GM19239 (cell line): Measurements from ENCODE around the gene CRYGD.

Experiments used
- DNase-seq: peaks from one replicate; pipeline ENCODE4 v3.0.0; 2011; ENCODE audit warnings: low spot score; ENCODE audit not compliant: insufficient read length
- FAIRE-seq: peaks from 2 replicates; lab custom pipeline; 2011; peaks lifted over from hg19 to GRCh38; lab: Jason Lieb, UNC

Gene CRYGD

DNA sequence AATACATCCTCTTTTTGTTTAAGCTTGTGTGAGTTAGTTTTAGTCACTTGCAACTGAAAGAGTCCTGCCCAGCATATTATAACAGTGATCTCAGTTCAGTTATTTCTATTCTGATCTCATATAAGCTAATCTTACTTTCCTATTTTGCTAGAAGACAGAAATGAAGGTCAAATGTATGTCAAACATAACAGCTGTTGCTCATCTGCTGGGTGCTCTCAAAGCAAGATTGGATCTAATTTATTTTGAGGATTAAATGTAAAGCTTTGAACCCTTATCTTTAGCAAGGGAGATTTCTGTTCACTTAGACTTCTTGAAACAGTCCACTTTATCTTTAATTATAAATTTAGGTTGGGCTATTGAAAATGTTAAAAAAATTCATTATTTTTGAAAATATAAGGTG, 31.2 kb downstream of the CRYGD start:
- FAIRE-seq (no peak), DNase-seq (no peak)

DNA sequence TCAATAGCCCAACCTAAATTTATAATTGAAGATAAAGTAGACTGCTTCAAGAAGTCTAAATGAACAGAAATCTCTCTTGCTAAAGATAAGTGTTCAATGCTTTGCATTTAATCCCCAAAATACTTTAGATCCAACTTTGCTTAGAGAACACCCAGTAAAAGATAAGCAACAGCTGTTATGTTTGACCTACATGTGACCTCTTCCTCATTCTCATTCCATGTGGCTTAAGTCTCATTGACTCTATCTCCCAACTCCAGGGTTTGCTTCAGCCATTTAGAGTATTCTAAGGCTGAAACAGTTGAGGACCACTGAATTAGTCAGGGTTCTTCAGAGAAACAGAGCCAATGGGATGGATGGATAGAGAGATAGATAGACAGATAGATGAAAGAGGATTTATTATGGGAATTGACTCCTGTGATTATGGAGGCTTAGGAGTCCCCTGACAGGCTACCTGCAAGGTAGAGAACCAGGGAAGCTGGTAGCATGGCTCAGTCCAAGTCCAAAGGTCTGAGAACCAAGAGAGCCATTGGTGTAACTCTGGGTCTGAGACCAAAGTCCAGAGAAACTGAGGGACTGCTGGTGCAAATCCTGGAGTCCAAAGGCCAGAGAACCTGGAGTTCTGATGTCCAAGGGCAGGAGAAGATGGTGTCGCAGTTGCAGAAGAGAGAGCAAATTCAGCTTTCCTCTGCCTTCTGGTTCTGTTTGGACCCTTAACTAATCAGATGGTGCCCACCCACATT, 32.1 kb downstream of the CRYGD start:
- DNase-seq (no peak), FAIRE-seq (no peak)

DNA sequence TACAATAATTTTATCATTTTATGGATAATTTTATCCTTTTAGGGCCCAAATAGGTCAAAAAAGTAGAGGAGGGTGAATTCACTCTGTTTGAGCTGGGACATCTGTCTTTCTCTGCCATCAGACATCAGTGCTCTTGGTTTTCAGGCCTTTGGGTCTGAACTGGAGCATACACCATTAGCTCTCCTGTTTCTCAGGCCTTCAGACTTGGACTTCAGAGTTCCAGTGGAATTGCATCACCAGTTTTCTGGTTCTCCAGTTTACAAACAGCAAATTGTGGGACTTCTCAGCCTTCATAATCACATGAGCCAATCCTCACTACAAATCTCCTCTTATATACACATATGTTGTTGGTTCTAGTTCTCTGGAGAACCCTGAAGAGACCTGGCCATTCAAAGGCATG, 33.9 kb downstream of the CRYGD start:
- FAIRE-seq = no peak
- no peak for DNase-seq

DNA sequence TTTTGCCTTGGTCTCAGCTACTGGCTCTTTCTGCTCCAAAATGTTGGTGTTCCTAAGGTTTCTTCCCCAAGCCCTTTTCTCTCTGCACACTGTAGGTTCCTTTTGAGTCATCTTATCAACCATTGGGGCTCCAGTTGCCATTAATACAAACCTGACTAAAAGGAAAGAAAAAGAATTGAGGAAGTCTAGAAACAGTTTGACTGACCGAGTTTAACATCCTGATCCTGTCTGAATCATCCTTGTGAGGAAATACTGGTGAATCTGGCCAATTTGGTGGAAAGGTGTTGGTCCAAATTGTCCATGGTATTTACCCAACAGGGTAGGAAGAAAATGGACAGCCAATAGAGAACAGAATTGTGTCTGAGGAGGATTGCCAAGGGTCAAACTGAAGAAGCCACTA, 38.3 kb downstream of the CRYGD start:
- no peak for FAIRE-seq
- DNase-seq = no peak

DNA sequence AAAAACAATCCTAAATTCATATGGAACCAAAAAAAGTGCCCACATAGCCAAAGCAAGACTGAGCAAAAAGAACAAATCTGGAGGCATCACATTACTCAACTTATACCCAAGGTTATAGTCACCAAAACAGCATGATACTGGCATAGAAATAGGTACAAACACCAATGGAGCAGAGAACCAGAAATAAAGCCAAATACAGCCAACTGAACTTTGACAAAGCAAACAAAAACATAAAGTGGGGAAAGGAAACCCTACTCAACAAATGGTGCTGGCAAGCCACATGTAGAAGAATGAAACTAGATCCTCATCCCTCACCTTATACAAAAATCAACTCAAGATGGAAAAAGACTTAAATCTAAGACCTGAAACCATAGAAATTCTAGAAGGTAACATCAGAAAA, 40.5 kb downstream of the CRYGD start:
- DNase-seq (no peak), FAIRE-seq (no peak)

DNA sequence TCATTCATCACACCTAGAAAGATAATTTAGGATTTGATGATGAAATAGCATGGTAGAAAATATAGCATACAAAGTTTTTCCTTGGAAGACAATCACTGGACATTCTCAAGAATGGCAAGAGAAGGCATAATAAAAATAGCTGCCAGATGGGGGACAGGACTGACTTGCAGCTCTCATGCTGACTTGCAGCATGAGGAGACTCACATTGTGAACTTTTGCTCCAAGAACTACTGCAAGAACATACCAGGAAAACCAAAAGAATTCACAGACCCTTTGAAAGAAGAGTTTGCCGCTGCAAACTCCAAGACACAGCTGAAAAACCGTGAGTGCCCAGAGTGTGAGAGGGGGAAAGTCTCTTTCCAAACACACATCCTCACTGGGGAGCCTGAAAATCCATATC, 47.0 kb downstream of the CRYGD start:
- DNase-seq (no peak), FAIRE-seq (no peak)

GRCh38 chr2:208074610-208075356, 49.5 kb downstream of the CRYGD start:
- FAIRE-seq = no peak
- DNase-seq = no peak

DNA sequence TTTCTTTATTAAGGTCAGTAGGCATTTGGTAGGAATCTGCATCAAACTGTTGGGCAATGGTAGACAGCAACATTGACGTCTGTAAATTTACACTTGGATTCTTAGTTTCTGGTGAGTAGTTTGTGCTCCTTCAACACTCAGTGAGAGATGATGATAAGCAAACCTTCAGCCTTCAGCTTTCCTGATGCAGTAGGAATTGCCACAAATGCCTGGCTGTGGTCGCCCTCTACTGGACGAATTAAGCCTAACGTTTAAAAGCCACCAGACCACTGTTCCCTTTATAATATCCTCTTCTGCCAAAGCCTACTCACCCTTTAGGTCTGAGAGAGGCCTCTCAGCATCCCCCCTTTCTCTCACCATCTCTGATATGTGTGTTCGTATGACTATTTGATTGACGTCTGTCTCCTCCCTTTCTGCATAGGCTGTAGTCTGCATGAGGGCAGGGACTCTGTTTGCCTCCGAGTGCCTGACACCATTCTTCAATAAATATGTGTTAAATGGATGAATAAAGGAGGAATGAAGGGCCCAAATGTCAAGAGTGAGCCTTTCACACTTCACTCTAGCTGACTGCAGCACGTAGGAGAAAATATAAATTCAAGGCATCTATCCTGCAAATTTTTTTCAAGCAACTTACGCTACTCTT, 52.0 kb downstream of the CRYGD start:
- FAIRE-seq (peak; percentile 87), DNase-seq (peak; percentile 46)
